GM19438 (cell line): ENCODE results near the gene UST.
"Not testable (repeated sequence)": the region's sequence is repeated elsewhere in the genome, so short reads cannot be mapped to it uniquely, and the experiment has no call there.

ENCODE experiments used
- ATAC-seq: cut with Tn5 transposase; IDR thresholded peaks from one replicate; pipeline ENCODE4 v1.9.1; 2021; ENCODE audit warnings: low read depth; ENCODE audit not compliant: unreplicated experiment

Gene UST

DNA sequence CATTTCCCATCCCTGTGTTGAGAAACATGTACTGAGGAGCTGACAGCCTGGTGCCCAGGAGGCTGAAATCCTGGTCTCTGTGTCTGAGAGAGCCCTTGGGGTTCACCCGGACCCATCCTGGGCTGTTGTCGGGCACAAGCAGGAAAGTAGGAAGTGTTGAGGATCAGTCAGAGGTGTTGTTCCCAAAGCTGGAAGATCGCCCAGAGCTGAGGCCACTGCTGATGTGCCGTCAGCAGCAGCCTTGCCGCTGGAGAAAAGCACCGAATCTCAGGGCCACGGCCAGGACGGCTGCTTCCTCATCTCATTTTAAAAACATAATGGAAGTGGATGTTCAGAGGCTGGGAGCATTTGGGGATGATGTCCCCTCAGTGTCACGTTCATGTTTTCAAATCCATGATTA is 218.5 kb downstream of the UST start:
- ATAC-seq = no peak

DNA sequence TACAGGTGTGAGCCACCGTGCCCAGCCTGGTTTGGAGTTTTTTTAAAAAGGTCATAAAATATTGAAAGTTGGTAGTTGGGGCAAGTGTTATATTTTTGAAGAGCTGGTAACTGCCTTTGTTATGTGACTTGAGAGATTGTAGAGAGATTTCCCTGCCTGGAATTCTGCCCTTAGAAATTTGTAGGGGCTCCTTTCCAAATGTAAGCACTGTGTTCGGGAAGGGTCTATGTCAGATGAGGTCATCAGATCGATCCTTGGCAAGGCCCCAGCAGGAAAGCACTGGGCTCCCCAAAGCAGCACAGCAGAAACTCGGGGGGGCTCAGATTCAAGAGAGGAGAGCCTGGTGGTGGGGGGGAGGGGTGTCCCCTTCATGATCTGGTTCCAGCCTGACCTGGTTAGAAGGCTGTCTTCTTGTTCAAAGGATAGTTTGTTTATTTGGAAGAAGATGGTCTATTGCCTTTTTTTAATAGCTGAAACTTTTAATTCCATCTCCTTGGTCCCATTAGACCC is 220.2 kb downstream of the UST start:
- no peak for ATAC-seq

DNA sequence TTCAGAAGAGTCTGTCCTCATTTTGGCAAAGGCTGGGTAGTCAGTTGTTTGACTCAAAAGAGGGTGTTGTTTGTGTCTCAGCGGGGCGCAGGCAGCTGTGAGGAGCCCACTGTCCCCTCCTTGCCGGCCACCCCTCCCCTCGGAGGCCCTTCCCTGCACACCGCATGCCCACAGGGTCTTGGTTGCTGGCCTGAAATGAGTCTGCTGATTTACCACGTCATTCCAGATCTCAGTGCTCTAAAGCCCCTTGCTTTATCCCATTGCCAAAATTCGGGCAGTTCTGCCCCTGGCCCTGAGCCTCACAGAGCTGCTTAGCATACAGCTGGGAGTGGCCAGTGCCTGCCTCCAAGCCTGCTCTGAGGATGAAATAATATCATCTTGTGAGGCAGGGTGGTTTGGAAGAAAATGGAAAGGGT is 220.7 kb downstream of the UST start:
- no peak for ATAC-seq

DNA sequence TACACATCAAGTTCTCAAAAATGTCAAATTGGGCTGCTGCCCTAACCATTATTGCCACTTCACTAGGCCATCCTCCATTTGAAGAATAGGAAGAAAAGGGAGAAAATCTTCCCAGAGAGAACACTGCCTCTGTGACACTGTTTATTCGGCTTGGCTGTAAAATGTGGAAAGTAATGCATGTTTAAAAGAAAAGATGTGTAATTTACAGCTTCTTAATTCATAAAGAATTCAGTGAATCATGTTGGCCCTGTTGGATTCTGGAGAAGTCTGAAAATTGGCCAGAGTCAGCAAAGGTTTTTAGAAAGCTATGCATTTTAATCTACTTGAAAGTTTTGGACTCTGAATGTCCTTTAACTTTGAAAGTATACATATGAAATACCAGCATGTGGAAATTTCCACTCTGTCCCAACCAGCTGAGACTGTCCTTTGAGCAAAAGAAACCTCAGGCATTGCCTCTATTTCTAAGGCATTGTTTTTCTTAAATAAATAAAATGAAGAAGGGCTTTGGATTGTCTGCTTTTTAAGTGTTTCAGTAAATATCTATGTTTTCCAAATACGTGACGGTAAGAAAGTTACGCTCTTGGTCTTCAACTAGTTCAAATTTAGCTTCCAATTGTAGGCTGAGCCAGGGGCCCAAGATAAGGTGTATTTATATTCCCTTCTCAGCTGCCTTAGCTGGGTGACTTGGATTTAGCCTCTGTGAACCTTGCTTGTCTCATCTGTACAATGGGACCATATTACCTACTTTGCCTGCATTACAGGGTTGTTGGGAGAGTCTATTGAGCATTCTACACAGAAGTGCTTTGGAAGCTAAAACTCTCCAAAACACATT is 222.2 kb downstream of the UST start:
- no peak for ATAC-seq

DNA sequence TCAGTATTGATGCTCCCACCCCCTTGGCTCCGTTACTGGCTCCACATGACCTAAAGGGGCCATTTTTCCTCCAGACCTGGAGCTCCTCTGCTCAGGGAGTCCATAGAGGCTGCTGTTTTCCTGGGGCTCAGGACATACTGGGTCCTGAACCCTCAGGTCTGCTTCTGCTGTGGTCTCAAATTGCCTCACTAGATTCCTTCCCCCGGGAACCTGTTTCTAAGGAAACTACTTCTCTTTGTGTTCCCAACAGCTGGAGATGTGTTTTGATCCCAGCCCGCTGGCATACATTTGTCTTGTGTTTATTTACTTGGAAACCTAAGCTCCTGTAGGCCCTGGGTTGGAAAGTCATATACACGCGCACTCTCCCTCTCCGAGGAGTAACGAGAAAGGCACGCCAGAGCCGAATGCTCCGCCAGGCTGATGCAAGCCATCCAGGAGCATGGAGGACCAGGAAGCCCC is 222.8 kb downstream of the UST start:
- no peak for ATAC-seq

DNA sequence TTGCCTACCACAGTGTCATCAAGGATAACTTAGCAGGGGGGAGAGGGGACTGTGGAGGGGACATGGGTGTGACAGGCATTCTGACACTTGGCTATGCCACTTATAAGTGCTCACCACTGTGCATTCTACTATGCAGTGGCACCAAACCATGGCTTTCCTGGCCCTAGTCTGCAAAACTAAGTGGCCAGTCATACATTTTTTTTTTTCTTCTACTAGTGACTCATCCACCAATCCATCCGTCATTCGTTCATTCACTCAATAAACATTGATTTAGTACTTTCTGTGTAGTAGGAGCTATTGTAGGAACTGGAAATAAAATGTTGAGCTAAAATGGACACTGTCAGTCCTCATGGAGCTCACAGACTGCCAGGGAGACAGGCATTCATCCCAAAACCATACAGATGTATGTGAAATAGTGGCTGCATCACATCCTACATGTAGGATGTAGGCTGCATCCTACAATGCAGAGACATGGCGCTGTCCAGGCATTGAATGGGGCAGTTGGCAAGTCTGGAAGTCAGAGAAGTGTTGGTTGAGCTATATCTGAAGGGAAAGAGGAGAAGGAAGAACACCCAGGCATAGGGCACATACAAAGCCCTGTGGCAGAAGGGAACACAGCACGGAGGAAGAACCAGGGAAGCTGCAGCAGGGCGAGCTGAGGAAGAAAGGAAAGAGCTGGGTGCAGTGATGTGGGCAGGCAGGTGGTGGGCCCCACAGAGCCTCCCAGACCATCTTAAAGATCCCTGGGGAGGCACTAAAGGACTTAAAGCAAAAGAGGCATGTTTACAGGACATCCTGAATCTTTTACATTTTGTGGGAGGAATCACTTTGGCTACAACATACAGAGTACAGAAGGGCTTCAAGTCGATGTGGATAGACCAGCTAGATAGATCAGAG is 224.4 kb downstream of the UST start:
- no peak for ATAC-seq

DNA sequence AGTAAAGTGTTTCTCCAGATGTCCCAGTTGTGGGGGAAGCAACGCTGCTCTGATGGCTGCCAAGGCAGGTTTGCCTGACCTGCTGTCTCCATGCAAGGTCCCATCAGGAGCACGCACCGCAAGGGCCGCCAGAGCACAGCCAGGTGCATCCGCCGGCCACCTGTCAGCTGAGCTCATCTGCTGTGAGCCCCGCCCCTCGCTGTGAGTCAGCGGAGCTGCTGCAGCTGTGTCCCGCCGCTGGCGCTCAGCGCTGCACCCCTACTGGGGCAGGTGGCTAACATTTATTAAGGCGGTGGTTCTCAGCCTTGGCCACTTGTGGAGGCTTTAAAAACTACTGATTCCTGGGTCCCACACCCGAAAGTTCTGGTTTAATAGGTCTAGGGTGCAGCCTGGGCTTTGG is 225.7 kb downstream of the UST start:
- peak; percentile 91 for ATAC-seq

DNA sequence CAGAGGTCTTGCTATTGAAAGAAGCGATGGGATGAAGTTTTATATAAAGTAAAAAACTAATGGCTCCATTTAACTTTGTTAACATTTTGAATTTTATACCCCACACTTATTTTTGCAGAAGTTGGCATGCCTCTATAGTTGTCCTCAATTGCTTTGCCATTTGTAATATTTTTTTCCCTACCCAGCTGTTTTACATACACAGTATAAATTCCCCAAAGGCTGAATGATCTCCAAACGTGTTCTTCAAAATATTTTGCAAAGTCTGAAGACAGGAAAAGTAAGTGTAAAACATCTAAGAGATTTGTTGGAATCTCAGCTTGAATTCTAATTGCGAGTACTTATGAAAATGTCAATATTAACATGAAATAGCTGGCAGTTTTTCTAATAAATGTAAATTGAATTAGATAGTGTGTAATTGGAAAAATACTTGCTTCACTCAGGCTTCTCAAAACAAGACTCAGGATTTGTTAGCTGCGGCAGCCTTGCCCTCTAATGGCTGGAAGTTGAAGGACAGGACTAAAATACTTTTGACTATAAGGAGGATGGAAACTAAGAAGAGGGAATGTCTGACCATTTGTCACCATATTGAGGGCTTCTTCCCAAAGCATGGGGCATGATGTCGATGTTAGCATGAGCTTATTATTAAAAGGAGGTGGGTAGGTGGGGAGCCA is 226.8 kb downstream of the UST start:
- no peak for ATAC-seq

DNA sequence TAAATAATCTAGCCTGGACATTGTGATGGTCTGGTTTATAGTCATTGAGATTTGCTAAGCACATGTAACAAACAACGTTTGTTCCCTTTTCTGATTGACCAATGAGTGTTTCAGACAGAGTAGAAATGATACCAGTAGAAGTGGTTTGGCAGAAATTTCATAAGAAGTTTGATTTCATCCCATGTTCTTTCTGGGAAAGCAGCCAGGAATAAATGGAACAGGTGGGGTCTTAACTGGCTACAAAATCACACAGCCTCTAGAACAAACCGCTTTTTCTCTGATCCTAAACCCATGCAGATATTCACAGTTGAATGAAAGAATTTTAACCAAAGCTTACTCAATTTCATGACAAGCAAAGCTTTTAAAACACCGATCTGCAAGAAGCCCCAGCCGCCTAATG is 227.5 kb downstream of the UST start:
- no peak for ATAC-seq

DNA sequence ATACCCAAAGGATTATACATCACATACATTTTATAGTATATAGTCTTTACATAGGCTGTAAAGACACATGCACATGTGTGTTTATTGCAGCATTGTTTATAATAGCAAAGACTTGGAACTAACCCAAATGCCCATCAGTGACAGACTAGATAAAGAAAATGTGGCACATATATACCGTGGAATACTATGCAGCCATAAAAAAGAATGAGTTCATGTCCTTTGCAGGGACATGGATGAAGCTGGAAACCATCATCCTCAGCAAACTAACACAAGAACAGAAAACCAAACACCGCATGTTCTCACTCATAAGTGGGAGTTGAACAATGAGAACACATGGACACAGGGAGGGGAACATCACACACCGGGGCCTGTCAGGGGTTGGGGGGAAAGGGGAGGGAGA is 231.5 kb downstream of the UST start:
- ATAC-seq = not testable (repeated sequence)

DNA sequence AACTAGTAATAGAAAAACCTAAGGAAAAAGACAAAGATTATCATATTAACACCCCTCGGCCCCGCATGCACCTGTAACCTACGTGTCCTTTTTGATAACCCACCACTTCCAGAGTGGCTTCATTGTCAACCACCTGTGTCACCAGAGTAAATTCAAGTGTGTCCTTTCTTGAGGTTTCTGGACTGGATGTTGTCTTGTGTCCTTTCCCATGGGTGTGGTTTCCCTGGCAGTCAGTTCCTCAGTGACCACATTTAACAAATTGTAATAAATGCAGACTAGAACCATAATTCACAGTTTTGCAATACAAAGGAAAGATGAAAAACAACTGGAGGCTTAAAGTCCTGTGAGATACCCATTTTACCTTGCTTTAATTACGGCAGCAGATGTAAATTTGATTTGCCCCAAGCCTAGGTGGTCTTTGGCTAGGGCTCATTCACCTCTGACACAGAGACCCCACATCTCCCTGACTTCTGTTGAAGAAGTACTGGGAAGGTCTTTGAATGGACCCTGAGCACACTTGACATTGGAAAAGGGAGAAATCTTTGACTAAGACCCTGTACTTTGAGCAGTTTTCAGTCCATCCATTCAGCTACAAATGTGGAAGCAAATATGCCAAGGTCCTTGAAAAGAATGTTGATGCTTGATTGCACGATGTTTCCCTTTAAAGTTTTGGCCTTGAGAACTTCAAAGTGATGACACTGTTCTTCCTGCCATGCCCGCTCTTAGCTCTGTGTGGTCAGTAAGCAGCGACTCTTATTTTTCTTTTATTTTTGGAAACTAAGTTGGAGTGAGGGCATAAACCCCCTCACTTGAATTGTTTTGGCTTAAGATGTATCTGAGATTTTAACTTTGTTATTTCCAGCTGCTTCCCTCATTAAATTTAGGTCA is 232.4 kb downstream of the UST start:
- ATAC-seq = no peak

DNA sequence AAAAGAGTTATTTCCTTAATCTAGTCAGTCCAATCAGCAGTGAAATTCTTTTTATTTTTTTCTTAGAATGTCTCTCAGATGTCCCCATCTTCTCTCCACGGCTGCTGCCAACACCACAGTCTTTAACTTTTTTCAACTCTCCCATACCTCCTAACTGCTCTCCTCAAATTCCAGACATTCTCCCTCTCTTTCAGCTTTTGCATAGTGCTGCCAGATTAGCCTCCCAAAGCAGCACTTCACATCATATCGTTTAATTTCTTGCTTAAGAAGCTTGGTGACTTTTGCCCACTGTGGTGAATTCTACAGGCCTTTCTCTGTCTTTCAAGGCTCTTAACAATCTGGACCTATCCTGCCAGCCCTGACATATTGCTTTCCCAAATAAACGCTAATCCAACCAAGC is 233.4 kb downstream of the UST start:
- no peak for ATAC-seq

DNA sequence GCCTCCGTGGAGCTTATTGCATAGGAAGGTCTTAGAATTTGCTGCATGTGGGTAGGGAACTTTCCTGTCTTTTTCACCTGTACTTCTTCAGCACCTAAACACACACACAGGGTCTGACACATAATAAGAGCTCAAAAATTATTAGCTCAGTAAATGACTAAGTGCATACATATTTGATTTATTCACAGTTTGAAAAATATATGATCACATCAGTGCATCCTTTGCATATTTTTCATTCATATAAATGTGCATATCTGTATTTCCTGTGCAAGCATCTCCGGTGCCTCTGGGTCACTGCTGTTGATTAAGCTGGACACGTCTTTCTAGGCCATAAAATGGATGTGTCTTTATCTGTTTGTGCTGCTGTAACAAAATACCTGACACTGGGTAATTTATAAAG is 234.7 kb downstream of the UST start:
- ATAC-seq = no peak

DNA sequence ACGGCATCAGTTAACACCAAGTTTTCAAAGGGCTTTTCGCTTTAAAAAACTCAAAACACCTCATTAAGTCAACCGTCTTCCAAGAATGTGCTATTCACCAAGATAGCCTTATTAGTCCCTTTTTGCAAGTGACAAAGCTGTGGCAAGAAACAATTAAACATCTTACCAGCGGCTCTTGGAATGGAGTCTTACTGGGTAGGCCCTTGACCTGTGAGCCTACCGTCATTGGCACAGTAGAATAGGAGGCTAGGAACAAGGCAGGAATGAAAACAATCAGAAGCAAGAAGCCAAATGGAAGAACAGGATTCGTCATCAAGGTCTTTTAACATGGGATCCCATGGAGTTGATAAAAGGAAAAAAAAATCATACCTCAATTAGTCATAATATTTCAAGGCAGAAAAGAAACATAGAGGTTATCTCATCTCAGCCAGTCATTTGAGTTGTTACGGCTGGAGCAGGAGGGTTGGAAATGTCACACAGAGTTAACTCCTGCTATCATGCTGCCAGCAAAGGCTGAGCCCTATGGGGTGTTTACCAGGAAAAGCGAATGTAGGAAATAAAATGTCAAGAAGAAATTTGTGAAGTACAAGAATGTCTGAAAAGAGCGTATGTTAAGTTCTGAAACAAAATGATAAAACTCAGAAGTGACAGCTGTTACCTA is 236.4 kb downstream of the UST start:
- no peak for ATAC-seq

DNA sequence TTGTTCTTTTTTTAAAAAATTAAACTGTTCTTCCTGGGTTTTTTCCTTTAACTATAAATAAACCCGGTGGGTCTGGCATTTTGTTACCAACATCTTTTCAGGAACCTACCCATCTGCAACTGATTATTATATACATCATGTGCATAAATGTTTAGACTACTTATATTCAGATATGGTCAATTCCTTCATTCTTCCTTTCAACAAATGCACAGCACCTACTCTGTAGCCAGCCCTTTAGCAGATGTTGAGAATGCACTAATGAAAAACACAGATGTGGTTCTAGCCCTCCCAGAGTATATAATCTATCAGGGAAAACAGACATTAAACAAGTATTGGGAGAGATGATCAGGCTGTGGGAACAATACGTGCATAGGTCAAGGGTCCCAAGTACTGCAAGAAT is 237.1 kb downstream of the UST start:
- ATAC-seq = no peak

DNA sequence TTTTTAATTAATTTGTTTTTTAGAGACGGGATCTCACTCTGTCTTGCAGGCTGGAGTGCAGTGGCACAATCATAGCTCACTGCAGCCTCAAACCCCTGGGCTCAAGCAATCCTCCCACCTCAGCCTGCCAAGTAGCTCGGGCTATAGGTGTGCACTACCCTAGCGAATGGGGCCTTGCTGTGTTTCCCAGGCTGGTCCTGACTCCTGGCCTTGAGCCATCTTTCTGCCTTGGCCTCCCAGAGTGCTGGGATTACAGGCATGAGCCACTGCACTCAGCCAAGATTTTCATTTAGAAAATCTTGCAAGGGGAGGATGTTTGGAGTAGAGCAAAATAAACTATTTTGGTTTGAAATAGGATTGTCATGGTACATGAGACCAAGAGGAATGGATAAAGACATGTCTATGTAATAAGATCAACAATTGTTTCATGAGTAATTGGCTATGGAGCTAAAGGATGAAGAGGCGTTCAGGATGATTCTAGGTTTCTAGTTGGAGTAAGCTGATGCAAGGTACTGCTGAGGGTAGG is 237.8 kb downstream of the UST start:
- ATAC-seq = no peak

DNA sequence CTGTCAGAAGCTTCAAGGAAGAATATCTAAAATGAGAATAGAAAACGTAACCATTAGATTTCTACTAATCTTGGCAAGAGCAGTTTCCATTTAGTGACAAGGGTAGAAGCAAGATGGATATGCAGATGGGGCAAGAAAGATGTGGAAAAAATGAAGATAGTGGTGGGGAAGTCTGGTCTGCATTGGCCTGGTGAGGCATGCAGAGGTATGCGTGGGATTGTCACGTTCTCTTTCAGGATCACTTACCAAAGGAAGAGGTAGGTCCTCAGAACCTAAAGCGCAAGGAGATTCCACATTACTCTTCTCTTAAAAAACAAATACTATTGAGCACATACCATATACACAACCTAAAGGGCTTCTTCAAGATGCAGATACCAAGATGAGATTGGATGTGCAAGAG is 238.7 kb downstream of the UST start:
- no peak for ATAC-seq

DNA sequence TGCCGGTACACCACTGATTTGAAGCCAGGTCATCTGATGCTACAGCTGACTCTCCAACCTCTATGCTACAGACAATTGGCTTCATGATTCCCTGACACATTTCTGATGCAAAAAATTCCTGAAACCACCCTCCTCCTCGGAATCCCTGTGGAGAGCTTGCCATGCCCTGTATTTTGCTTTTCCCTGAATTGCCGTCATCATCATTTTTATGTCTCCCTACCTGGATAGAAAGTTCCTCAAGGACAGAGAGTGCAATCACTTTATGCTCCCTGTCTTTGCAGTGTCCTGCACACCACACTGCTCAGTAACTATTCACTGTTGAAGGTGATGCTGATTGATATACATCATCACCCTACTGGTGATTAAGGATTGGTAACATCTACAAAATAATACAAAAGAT is 239.8 kb downstream of the UST start:
- ATAC-seq = no peak

DNA sequence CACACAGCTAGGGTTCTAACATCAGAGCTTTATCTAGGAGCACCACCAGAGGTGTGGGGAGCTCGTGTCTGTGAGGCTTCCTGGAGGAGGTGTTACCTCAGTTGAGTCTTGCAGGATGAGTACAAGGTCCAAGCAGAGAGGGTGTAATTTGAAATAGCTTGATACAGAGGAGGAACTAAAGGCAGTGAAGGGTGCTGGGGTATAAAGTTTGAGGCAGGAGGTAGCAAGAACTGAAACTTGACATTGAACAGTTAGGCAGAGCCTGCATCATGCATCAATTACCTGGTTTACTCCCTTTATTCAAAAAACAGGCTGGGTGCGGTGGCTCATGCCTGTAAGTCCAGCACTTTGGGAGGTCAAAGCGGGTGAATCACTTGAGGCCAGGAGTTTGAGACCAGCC is 241.2 kb downstream of the UST start:
- ATAC-seq = no peak
